ENCODE measurements around the gene SYTL3. TPM values are rescaled to one million over a fixed set of nuclear protein-coding genes. Genes with fewer than 3 reads are reported as not detected.
A peak's percentile ranks its signal among the peaks of the same experiment; 100 is the strongest.

The SYTL3 gene
- total and polyA plus RNA-seq, 9 of the 15 experiments (the other 6 are each of a cell fraction or from before 2014, with no cell fraction given): 0.04 to 0.46 (median 0.17) TPM; not detected in 1

DNA sequence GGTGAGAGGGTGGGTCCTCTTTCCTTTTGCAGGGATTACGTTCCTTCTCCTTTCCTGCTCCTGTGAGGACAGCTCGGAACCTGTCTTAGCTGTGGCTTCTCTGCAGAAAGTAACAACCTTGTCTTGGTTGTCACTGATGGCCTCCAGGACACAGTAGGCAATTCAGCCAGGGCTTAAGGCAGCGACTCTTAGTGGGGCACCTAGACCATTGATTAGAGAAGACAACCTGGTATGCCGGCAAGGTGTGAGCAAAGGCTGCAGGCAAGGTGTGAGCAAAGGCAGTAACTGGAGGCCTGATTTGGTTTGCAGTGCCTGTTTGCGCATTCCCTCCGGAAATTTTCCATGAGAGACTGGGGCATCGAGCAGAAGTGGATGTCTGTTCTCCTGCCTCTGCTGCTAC is 42.9 kb upstream of the SYTL3 start (continued):
- no peak for TF ChIP-seq AFF1 (IDR thresholded peaks at IDR 0.05; ENCODE audit: low read depth in 1 of 2, partially characterized antibody in 2 of 2)

DNA sequence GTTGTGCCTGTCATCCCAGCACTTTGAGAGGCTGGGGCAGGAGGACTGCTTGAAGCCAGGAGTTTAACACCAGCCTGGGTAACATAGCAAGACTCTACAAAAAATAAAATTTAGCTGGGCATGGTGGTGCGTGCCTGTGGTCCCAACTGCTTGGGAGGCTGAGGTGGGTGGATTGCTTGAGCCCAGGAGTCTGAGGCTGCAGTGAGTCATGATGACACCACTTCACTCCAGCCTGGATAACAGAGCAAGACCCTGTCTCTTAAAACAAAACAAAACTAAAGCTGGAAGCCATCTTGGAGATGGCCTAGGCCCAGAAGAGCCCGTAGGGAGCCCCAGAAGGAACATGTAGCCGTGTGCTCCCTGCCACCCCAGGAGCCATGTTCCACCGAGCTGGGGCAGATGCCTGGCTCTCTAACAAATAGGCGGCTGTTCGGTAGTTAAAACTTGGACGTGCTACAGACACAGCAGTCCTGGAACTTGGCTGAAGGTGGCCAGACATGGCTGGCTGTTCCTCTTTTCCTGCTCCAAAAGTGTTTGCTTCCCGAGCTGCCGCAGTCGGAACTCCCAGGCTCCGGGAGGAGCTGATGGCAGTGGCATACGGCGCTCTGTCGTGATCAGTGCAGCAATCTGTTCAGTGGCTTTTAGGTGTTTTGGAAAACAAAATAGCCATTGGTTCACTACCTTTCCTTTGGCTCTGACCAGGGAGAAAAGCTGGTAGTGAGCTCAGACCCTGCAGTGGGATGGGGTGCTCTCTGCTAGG is 42.3 kb upstream of the SYTL3 start:
- CTCF ChIA-PET (ENCODE audit: low intra/inter-chr PET ratio): interaction anchor here (1.2 kb wide), 1 partner anchor 387 kb away, joined by 3 read pairs; no protein-coding TSS in a partner anchor
- no peak overlapping the region for H3K4me3 ChIP-seq
- peaks cover 96% of the 10 kb centered on the region for H3K36me3 ChIP-seq (ENCODE audit: control insufficient read depth, insufficient read depth, low read length)
- H4K20me1 ChIP-seq (replicated peaks; ENCODE audit: control insufficient read depth, insufficient read depth, low read length): no peaks in the 10 kb centered on the region
- no peak for ATAC-seq
- POLR2A ChIA-PET: no interaction called here
- H3K9me1 ChIP-seq (ENCODE audit: control insufficient read depth, insufficient read depth, low read length): no peaks in the 10 kb centered on the region
- intact Hi-C loops (cut with micrococcal nuclease): no loop called here
- H2AFZ ChIP-seq (ENCODE audit: low read depth, low read length): no peak overlapping the region
- H3K4me2 ChIP-seq (ENCODE audit: insufficient read depth, low read length): no peak overlapping the region
- H3K4me1 ChIP-seq (replicated peaks in 1 of 2; ENCODE audit: control insufficient read depth in 2 of 2, insufficient read depth in 2 of 2, low read length in 2 of 2): peaks cover 0 to 4% of the 10 kb centered on the region in 2 experiments; a peak in 1 of 5 replicates
- WGBS (ENCODE audit: insufficient coverage, low coverage, missing lambda C conversion rate): 96% methylated on average over 14 of the region's 14 CpGs
- in situ Hi-C loops (cut with MboI): no loop called here
- no TSS peak for BruUV-seq (replicated peaks)
- peak overlapping the region in 1 of 2 experiments; percentile 6; a peak in 1 of 4 replicates for H3K9ac ChIP-seq (ENCODE audit: insufficient read depth in 1 of 2, low read depth in 2 of 2, low read length in 2 of 2)
- 0 out of 3 replicates have a peak, but pooled peaks cover 4% of the 10 kb centered on the region for H3K79me2 ChIP-seq (ENCODE audit: control insufficient read depth, insufficient read depth, low read length)
- H3K9me3 ChIP-seq (replicated peaks; ENCODE audit: control insufficient read depth, insufficient read depth, low read depth, low read length): no peaks in the 10 kb centered on the region
- DNase-seq (ENCODE audit: extremely low read depth in 1 of 4, low spot score in 3 of 4): no peak
- no peak for FAIRE-seq
- no peaks in the 10 kb centered on the region for H3K27me3 ChIP-seq (ENCODE audit: control insufficient read depth in 2 of 2, insufficient read depth in 2 of 2, low read length in 2 of 2)
- H3K27ac ChIP-seq (ENCODE audit: extremely low read depth, low read depth, low read length): no peak overlapping the region
- TF ChIP-seq ZNF324 (CRISPR knock-in tag; IDR thresholded peaks at IDR 0.05): no peak
- no peak for TF ChIP-seq NCOA2 (IDR thresholded peaks at IDR 0.05; ENCODE audit: partially characterized antibody in 2 of 2)
- no peak for TF ChIP-seq THAP7 (CRISPR knock-in tag; IDR thresholded peaks at IDR 0.05)
- TF ChIP-seq, protein P1, sequence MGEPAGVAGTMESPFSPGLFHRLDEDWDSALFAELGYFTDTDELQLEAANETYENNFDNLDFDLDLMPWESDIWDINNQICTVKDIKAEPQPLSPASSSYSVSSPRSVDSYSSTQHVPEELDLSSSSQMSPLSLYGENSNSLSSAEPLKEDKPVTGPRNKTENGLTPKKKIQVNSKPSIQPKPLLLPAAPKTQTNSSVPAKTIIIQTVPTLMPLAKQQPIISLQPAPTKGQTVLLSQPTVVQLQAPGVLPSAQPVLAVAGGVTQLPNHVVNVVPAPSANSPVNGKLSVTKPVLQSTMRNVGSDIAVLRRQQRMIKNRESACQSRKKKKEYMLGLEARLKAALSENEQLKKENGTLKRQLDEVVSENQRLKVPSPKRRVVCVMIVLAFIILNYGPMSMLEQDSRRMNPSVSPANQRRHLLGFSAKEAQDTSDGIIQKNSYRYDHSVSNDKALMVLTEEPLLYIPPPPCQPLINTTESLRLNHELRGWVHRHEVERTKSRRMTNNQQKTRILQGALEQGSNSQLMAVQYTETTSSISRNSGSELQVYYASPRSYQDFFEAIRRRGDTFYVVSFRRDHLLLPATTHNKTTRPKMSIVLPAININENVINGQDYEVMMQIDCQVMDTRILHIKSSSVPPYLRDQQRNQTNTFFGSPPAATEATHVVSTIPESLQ (CRISPR knock-in tag; IDR thresholded peaks at IDR 0.05): no peak
- TF ChIP-seq ZNF77 (CRISPR knock-in tag; IDR thresholded peaks at IDR 0.05): no peak
- TF ChIP-seq POLR3A (IDR thresholded peaks at IDR 0.05; ENCODE audit: borderline replicate concordance, extremely low read depth, insufficient read depth, insufficient read length): no peak
- no peak for TF ChIP-seq FOSL1 (tag; conservative IDR thresholded peaks at IDR 0.05)
- TF ChIP-seq KAT2B (IDR thresholded peaks at IDR 0.05; ENCODE audit: low read depth, low read length): no peak
- TF ChIP-seq HDAC6 (IDR thresholded peaks at IDR 0.05; ENCODE audit: low read depth, low read length): no peak
- TF ChIP-seq CREM (IDR thresholded peaks at IDR 0.05; ENCODE audit: low read depth): no peak
- no peak for TF ChIP-seq CHD1 (IDR thresholded peaks at IDR 0.05; ENCODE audit: low read length)

Measured in K562 (cell line).